Measurements from ENCODE around the gene CFAP119.

The CFAP119 gene

GRCh38 chr16:30737794-30738648 is 23.8 kb downstream of the CFAP119 start:
- TF ChIP-seq CTCF (IDR thresholded peaks at IDR 0.05; ENCODE audit: low read length, missing control alignments): no peak
- H3K4me3 ChIP-seq (replicated peaks; ENCODE audit: low read depth, low read length): no peak overlapping the region

GRCh38 chr16:30736995-30737793 is 24.7 kb downstream of the CFAP119 start:
- H3K4me3 ChIP-seq (replicated peaks; ENCODE audit: low read depth, low read length): no peak overlapping the region
- no peak for DNase-seq (ENCODE audit: low read depth)
- TF ChIP-seq CTCF (IDR thresholded peaks at IDR 0.05; ENCODE audit: low read length, missing control alignments): no peak

More at GRCh38 chr16:30737794-30738648, 23.8 kb downstream of the CFAP119 start:
- no peak for DNase-seq (ENCODE audit: low read depth)

GRCh38 chr16:30731411-30731810 is 30.5 kb downstream of the CFAP119 start:
- H3K4me3 ChIP-seq (replicated peaks; ENCODE audit: low read depth, low read length): no peak overlapping the region
- DNase-seq (ENCODE audit: low read depth): no peak
- no peak for TF ChIP-seq CTCF (IDR thresholded peaks at IDR 0.05; ENCODE audit: low read length, missing control alignments)

- no peak for TF ChIP-seq CTCF (IDR thresholded peaks at IDR 0.05; ENCODE audit: low read length, missing control alignments)
- DNase-seq (ENCODE audit: low read depth): no peak
- H3K4me3 ChIP-seq (replicated peaks; ENCODE audit: low read depth, low read length): no peak overlapping the region
These were observed 32.8 kb downstream of the CFAP119 start for GRCh38 chr16:30728899-30729672.

- H3K4me3 ChIP-seq (replicated peaks; ENCODE audit: low read depth, low read length): no peak overlapping the region
- DNase-seq (ENCODE audit: low read depth): no peak
- TF ChIP-seq CTCF (IDR thresholded peaks at IDR 0.05; ENCODE audit: low read length, missing control alignments): no peak
These were observed 33.5 kb downstream of the CFAP119 start for GRCh38 chr16:30728321-30728720.

- no peak overlapping the region for H3K4me3 ChIP-seq (replicated peaks; ENCODE audit: low read depth, low read length)
- DNase-seq (ENCODE audit: low read depth): no peak
- TF ChIP-seq CTCF (IDR thresholded peaks at IDR 0.05; ENCODE audit: low read length, missing control alignments): no peak
These were observed 36.5 kb downstream of the CFAP119 start for GRCh38 chr16:30725418-30725792.

All from fibroblast of pulmonary artery (primary cell).